Measurements from ENCODE around the gene SULT1C4. TPM values are rescaled to one million over a fixed set of nuclear protein-coding genes. Genes with fewer than 3 reads are reported as not detected.

The SULT1C4 gene
- total RNA-seq, 3 donors from 2014 or later (not counting 1 experiment from before 2014, with no cell fraction given): not detected

DNA sequence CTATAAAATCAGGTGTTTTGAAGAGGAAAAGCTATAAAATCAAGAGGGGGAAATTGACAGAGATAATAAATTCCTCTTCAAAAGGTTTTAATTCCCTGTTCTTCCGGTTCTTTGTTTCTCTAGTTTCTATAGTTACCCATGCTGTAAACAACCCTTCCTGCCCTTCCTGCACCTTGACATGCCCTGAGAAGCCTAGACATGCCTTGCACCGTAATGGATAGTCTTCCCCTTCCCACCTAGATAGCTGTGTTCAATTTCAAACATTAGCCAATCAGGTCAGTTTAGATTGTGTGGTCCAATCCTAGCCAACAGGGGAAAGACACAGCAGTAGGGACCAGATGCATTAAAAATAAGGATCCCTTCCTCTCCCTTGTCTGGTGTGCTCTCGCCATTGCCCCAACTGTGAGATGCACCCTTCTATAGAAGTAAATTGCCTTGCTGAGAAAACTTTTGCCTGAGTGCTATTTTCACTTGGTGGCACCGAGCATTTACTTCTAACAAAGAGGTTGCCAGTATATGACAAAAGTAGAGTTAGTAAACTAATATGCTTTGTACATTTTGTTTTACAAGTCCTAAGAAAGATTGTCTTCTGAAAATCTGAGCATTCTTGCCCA lies 27.1 kb downstream of the SULT1C4 start:
- H3K9me3 ChIP-seq (ENCODE audit: control insufficient read depth, insufficient read depth, low read length): peaks cover 2% of the 10 kb centered on the region
- no peak for ATAC-seq
- H3K9me3 Mint-ChIP-seq: peaks cover 2 to 5% of the 10 kb centered on the region in 2 donors
- no peaks in the 10 kb centered on the region for H3K4me1 ChIP-seq (ENCODE audit: control insufficient read depth, insufficient read depth, low read length)
- peaks cover 7% of the 10 kb centered on the region in 2 donors for H3K27me3 Mint-ChIP-seq (ENCODE audit: low read depth in 2 of 2)
- intact Hi-C loops (cut with micrococcal nuclease): no loop called here
- no peaks in the 10 kb centered on the region for H3K36me3 Mint-ChIP-seq
- peaks cover 4% of the 10 kb centered on the region for H3K27me3 ChIP-seq (ENCODE audit: control insufficient read depth, insufficient read depth, low read length)
- no peak for DNase-seq
- no peak overlapping the region for H3K27ac Mint-ChIP-seq
- H3K36me3 ChIP-seq (ENCODE audit: control insufficient read depth, insufficient read depth, low read length): no peaks in the 10 kb centered on the region
- WGBS (ENCODE audit: insufficient coverage): 84% methylated on average over 4 of the region's 4 CpGs
- TF ChIP-seq CTCF (IDR thresholded peaks at IDR 0.05): no peak
- H3K4me1 Mint-ChIP-seq: no peaks in the 10 kb centered on the region
- no peak overlapping the region for H3K4me3 ChIP-seq (ENCODE audit: low read length)
- no peak overlapping the region for H3K27ac ChIP-seq (ENCODE audit: low read length)
- no peak overlapping the region for H3K4me3 Mint-ChIP-seq

GRCh38 chr2:108407864-108408729 lies 30.3 kb downstream of the SULT1C4 start:
- Histone ChIP-seq H3K36me3 (ENCODE audit: control insufficient read depth, insufficient read depth, low read length) (no peaks in the 10 kb centered on the region), H3K4me1 (ENCODE audit: control insufficient read depth, insufficient read depth, low read length) (no peaks in the 10 kb centered on the region), H3K27ac (ENCODE audit: low read length) (no peak overlapping the region), H3K9me3 (ENCODE audit: control insufficient read depth, insufficient read depth, low read length) (no peaks in the 10 kb centered on the region), H3K27me3 (ENCODE audit: control insufficient read depth, insufficient read depth, low read length) (peaks cover 4% of the 10 kb centered on the region), H3K4me3 (ENCODE audit: low read length) (no peak overlapping the region)
- H3K9me3 Mint-ChIP-seq: peaks cover 2% of the 10 kb centered on the region in 2 donors
- no peak overlapping the region for H3K27ac Mint-ChIP-seq
- DNase-seq (no peak), ATAC-seq (no peak)
- no peak overlapping the region for H3K4me3 Mint-ChIP-seq
- H3K27me3 Mint-ChIP-seq (ENCODE audit: low read depth in 2 of 2): peaks cover 7% of the 10 kb centered on the region in 2 donors
- intact Hi-C loops (cut with micrococcal nuclease): no loop called here
- no peaks in the 10 kb centered on the region for H3K36me3 Mint-ChIP-seq
- no peaks in the 10 kb centered on the region for H3K4me1 Mint-ChIP-seq
- no peak for TF ChIP-seq CTCF (IDR thresholded peaks at IDR 0.05)
- WGBS (ENCODE audit: insufficient coverage): 87% methylated on average over 5 of the region's 6 CpGs

- DNase-seq (no peak), ATAC-seq (no peak)
- Mint-ChIP-seq H3K36me3 (no peaks in the 10 kb centered on the region), H3K9me3 (peaks cover 2% of the 10 kb centered on the region in 2 donors), H3K4me1 (no peaks in the 10 kb centered on the region), H3K4me3 (no peak overlapping the region), H3K27me3 (ENCODE audit: low read depth in 2 of 2) (peaks cover 7 to 11% of the 10 kb centered on the region in 2 donors), H3K27ac (no peak overlapping the region)
- 100% methylated on average over 1 of the region's 1 CpG for WGBS (ENCODE audit: insufficient coverage)
- Histone ChIP-seq H3K27ac (ENCODE audit: low read length) (no peak overlapping the region), H3K4me1 (ENCODE audit: control insufficient read depth, insufficient read depth, low read length) (no peaks in the 10 kb centered on the region), H3K36me3 (ENCODE audit: control insufficient read depth, insufficient read depth, low read length) (no peaks in the 10 kb centered on the region), H3K27me3 (ENCODE audit: control insufficient read depth, insufficient read depth, low read length) (peaks cover 4% of the 10 kb centered on the region), H3K4me3 (ENCODE audit: low read length) (no peak overlapping the region), H3K9me3 (ENCODE audit: control insufficient read depth, insufficient read depth, low read length) (no peaks in the 10 kb centered on the region)
- TF ChIP-seq CTCF (IDR thresholded peaks at IDR 0.05): no peak
- intact Hi-C loops (cut with micrococcal nuclease): no loop called here
Observed at GRCh38 chr2:108409768-108410167, 32.0 kb downstream of the SULT1C4 start.

Data from natural killer cell (primary cell).